ENCODE data around the gene EHD4.

Gene EHD4

DNA sequence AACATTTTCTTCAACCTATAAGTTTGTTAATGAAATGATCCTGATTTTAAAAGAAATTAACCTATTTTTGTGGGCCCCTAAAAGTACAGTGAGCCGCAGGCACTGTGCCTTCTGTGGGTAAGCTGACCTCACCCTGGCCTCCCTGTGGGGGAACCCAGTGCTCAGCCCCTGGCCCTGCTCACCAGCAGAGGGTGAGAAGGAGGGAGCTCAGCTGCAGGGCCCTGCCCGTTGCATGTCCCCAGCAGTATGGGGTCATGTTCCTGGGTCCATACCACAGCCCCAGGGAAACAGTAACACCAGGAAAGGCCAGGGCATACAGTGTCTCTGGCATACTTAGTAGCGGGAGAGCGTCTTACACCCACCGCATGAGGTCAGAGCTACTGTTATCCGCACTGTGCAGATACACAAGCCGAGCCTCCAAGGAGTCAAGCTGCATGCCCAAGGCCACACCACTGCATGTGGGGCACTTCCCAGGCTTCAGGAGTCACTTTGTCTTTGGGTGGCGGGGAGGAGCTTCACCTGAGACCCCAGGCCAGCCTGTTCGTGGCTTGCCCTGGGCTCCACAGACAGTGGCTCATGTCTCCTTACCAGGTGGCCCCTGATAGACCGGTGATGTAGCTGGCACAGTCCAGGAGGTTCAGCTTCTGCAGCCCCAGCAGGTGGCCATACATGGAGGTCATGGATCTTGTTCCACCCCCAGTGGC lies 22.6 kb upstream of the EHD4 start:
- Histone ChIP-seq H3K36me3 (ENCODE audit: insufficient read depth) (no peaks in the 10 kb centered on the region), H4K20me1 (ENCODE audit: insufficient read depth) (no peaks in the 10 kb centered on the region), H3K4me1 (ENCODE audit: low read depth, poor library complexity, severe bottlenecking) (no peaks in the 10 kb centered on the region), H3K4me3 (IDR thresholded peaks at IDR 0.05; ENCODE audit: insufficient read depth, low read depth, low read length) (no peak overlapping the region), H2AFZ (ENCODE audit: low read depth) (no peak overlapping the region), H3K4me2 (no peak overlapping the region), H3K27ac (no peak overlapping the region), H3K79me2 (ENCODE audit: insufficient read depth, low read depth) (no peaks in the 10 kb centered on the region), H3K9ac (no peak overlapping the region), H3K27me3 (ENCODE audit: insufficient read depth, low read depth) (no peaks in the 10 kb centered on the region)
- TF ChIP-seq CTCF (conservative IDR thresholded peaks at IDR 0.05; ENCODE audit: low read depth, low read length), result no peak

GRCh38 chr15:41994171-41994650 lies 21.9 kb upstream of the EHD4 start:
- no peak overlapping the region for H2AFZ ChIP-seq (ENCODE audit: low read depth)
- no peaks in the 10 kb centered on the region for H4K20me1 ChIP-seq (ENCODE audit: insufficient read depth)
- H3K9ac ChIP-seq, result no peak overlapping the region
- H3K4me1 ChIP-seq (ENCODE audit: low read depth, poor library complexity, severe bottlenecking), result no peaks in the 10 kb centered on the region
- H3K4me3 ChIP-seq (IDR thresholded peaks at IDR 0.05; ENCODE audit: insufficient read depth, low read depth, low read length), result no peak overlapping the region
- no peaks in the 10 kb centered on the region for H3K27me3 ChIP-seq (ENCODE audit: insufficient read depth, low read depth)
- TF ChIP-seq CTCF (conservative IDR thresholded peaks at IDR 0.05; ENCODE audit: low read depth, low read length), result no peak
- no peak overlapping the region for H3K4me2 ChIP-seq
- H3K79me2 ChIP-seq (ENCODE audit: insufficient read depth, low read depth), result no peaks in the 10 kb centered on the region
- no peaks in the 10 kb centered on the region for H3K36me3 ChIP-seq (ENCODE audit: insufficient read depth)
- H3K27ac ChIP-seq, result no peak overlapping the region

- Histone ChIP-seq H3K79me2 (ENCODE audit: insufficient read depth, low read depth) (no peaks in the 10 kb centered on the region), H3K4me2 (no peak overlapping the region), H3K27ac (no peak overlapping the region), H3K27me3 (ENCODE audit: insufficient read depth, low read depth) (no peaks in the 10 kb centered on the region), H2AFZ (ENCODE audit: low read depth) (no peak overlapping the region), H3K9ac (no peak overlapping the region), H4K20me1 (ENCODE audit: insufficient read depth) (no peaks in the 10 kb centered on the region), H3K4me1 (ENCODE audit: low read depth, poor library complexity, severe bottlenecking) (no peaks in the 10 kb centered on the region), H3K36me3 (ENCODE audit: insufficient read depth) (no peaks in the 10 kb centered on the region), H3K4me3 (IDR thresholded peaks at IDR 0.05; ENCODE audit: insufficient read depth, low read depth, low read length) (no peak overlapping the region)
- no peak for TF ChIP-seq CTCF (conservative IDR thresholded peaks at IDR 0.05; ENCODE audit: low read depth, low read length)
Measured at GRCh38 chr15:41993472-41994170, 21.3 kb upstream of the EHD4 start.

DNA sequence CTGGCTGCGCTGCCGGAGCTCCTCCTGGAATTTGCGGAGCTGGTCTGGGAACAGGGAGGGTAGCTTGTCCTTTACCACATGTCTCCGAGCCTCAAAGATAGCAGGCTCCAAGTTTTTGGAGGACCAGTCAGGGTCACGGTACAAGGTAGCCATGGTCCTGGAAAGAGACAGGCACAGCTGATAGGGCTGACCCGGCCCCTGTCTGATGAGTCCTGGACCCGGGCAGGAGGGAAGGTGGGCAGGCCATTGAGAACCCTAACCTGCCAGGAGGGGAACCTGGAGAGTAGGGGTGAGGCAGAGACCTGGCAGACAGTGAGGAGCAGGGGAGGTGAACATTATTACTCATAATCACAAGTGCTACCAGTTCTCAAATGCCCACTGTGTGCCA lies 20.4 kb upstream of the EHD4 start:
- Histone ChIP-seq H4K20me1 (ENCODE audit: insufficient read depth) (no peaks in the 10 kb centered on the region), H3K4me2 (no peak overlapping the region)
- no peak for TF ChIP-seq CTCF (conservative IDR thresholded peaks at IDR 0.05; ENCODE audit: low read depth, low read length)

More for the DNA sequence above, 20.4 kb upstream of the EHD4 start:
- Histone ChIP-seq H3K4me3 (IDR thresholded peaks at IDR 0.05; ENCODE audit: insufficient read depth, low read depth, low read length) (no peak overlapping the region), H3K27ac (no peak overlapping the region), H3K9ac (no peak overlapping the region), H3K4me1 (ENCODE audit: low read depth, poor library complexity, severe bottlenecking) (no peaks in the 10 kb centered on the region), H3K79me2 (ENCODE audit: insufficient read depth, low read depth) (no peaks in the 10 kb centered on the region), H3K27me3 (ENCODE audit: insufficient read depth, low read depth) (no peaks in the 10 kb centered on the region), H3K36me3 (ENCODE audit: insufficient read depth) (no peaks in the 10 kb centered on the region), H2AFZ (ENCODE audit: low read depth) (no peak overlapping the region)

Data from KMS-11 (cell line).